Loucy (cell line): ENCODE measurements around the gene NUDT3.

Experiments
- H2AFZ ChIP-seq: fragments of 200-600 bp; sonication (generic); 2 replicates; pipeline ENCODE4 v1.6.0; 2016; ENCODE audit warnings: antibody characterized with exemption, mild to moderate bottlenecking, low read length, moderate library complexity
- H3F3A ChIP-seq: fragments of 200-600 bp; 2 replicates; pipeline ENCODE4 v1.6.0; 2016; ENCODE audit warnings: antibody characterized with exemption, low read depth, mild to moderate bottlenecking
- H3K27me3 ChIP-seq: fragments of 200-600 bp; sonication (generic); 2 replicates; pipeline ENCODE4 v1.6.1; 2014; ENCODE audit warnings: low read length, mild to moderate bottlenecking; ENCODE audit not compliant: insufficient read depth, poor library complexity, severe bottlenecking
- H3K36me3 ChIP-seq: fragments of 200-600 bp; sonication (generic); 2 replicates; pipeline ENCODE4 v1.6.1; 2016; ENCODE audit warnings: low read length; ENCODE audit not compliant: insufficient read depth
- H3K4me1 ChIP-seq: fragments of 200-600 bp; sonication (generic); 2 replicates; pipeline ENCODE4 v1.5.1; 2014; ENCODE audit warnings: low read length, mild to moderate bottlenecking; ENCODE audit not compliant: insufficient read depth, poor library complexity, severe bottlenecking
- H3K4me2 ChIP-seq: fragments of 200-600 bp; sonication (generic); 2 replicates; pipeline ENCODE4 v1.6.0; 2014; ENCODE audit warnings: antibody characterized with exemption, low read length, low read depth, mild to moderate bottlenecking; ENCODE audit not compliant: poor library complexity, severe bottlenecking
- H3K4me3 ChIP-seq: fragments of 200-600 bp; sonication (generic); 2 replicates; pipeline ENCODE4 v1.5.1; 2014; ENCODE audit warnings: low read length, mild to moderate bottlenecking, mixed read lengths; ENCODE audit not compliant: poor library complexity, severe bottlenecking
- H3K79me2 ChIP-seq: fragments of 200-600 bp; sonication (generic); 2 replicates; pipeline ENCODE4 v1.6.1; 2014; ENCODE audit warnings: low read length; ENCODE audit not compliant: insufficient read depth
- H3K9ac ChIP-seq: fragments of 200-600 bp; sonication (generic); 2 replicates; pipeline ENCODE4 v1.6.0; 2014; ENCODE audit warnings: mild to moderate bottlenecking, low read depth, low read length, moderate library complexity; ENCODE audit not compliant: poor library complexity, severe bottlenecking
- H3K9me2 ChIP-seq: fragments of 200-600 bp; sonication (generic); replicated peaks from 2 replicates; pipeline ENCODE4 v1.6.1; 2016; ENCODE audit warnings: low read depth, low read length, mixed read lengths
- H3K9me3 ChIP-seq: fragments of 200-600 bp; sonication (generic); 2 replicates; pipeline ENCODE4 v1.6.1; 2014; ENCODE audit warnings: mild to moderate bottlenecking, antibody characterized with exemption, low read length, low read depth; ENCODE audit not compliant: insufficient read depth
- H4K20me1 ChIP-seq: fragments of 200-600 bp; sonication (generic); 2 replicates; pipeline ENCODE4 v1.6.0; 2014; ENCODE audit warnings: antibody characterized with exemption, low read length, mild to moderate bottlenecking; ENCODE audit not compliant: insufficient read depth, poor library complexity, severe bottlenecking
- EZH2phosphoT487 ChIP-seq: fragments of 200-600 bp; IDR thresholded peaks from 2 replicates; pipeline ENCODE4 v1.6.1; 2018; ENCODE audit warnings: antibody characterized with exemption, mild to moderate bottlenecking, moderate library complexity, borderline replicate concordance
- TF ChIP-seq, protein P1 (sequence below): fragments of 200-600 bp; sonication (generic); conservative IDR thresholded peaks from 2 replicates; pipeline ENCODE4 v1.5.1; 2014; ENCODE audit warnings: mild to moderate bottlenecking, antibody characterized with exemption, low read length

Gene NUDT3

DNA sequence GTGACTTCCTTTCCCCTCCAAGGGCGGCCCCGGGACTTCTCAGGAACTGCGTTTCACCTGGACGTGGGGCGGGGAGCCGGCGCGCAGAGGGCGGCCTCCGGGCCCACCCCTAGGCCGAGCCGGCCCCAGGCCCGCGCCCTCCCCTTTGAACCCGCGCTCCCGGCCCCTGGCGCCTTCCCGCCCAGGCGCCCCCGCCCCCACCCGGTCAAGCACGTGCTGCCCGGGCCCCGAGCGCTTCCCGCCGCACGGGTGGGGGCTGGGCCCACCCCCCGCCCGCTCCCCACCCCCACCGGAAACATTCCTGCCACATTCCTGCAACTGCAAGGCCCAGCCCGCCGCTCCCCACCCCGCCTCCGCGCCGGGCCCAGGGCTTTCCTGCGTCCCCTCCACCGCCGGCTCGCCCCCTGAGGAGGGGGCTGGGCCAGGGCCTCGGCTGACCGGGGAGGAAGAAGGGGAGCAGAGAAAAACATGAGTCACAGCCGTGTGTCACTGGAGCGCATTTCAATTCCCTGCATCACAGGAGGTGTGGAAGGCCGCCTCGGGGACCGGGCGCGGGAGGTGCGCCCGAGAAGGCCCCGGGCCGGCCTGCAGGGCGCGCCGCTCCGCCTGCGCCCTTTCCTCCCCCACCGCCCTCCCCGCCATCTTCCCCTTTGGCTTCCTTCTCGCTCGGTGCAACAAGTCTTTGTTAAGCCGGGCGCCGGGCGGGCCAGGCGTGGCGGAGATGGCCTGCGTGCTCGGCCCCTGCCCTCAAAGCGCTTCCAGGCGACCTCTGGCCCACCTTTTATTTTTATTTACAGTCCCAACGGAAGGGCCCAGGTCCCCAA, 156.9 kb downstream of the NUDT3 start:
- Histone ChIP-seq H2AFZ (no peak overlapping the region), H3K4me2 (peak overlapping the region; percentile 84)

GRCh38 chr6:34234667-34235306, 157.7 kb downstream of the NUDT3 start:
- H3K9me2 ChIP-seq, result no peaks in the 10 kb centered on the region
- H3K79me2 ChIP-seq, result peaks cover 23% of the 10 kb centered on the region
- H2AFZ ChIP-seq, result no peak overlapping the region
- no peak overlapping the region for H3K4me2 ChIP-seq
- 0 out of 2 replicates have a peak, but pooled peaks cover 6% of the 10 kb centered on the region for H3F3A ChIP-seq
- H3K27me3 ChIP-seq, result no peaks in the 10 kb centered on the region
- no peaks in the 10 kb centered on the region for H3K9me3 ChIP-seq
- H4K20me1 ChIP-seq, result peaks cover 16% of the 10 kb centered on the region
- H3K36me3 ChIP-seq, result no peaks in the 10 kb centered on the region
- peaks cover 20% of the 10 kb centered on the region for H3K4me1 ChIP-seq
- TF ChIP-seq, protein P1, sequence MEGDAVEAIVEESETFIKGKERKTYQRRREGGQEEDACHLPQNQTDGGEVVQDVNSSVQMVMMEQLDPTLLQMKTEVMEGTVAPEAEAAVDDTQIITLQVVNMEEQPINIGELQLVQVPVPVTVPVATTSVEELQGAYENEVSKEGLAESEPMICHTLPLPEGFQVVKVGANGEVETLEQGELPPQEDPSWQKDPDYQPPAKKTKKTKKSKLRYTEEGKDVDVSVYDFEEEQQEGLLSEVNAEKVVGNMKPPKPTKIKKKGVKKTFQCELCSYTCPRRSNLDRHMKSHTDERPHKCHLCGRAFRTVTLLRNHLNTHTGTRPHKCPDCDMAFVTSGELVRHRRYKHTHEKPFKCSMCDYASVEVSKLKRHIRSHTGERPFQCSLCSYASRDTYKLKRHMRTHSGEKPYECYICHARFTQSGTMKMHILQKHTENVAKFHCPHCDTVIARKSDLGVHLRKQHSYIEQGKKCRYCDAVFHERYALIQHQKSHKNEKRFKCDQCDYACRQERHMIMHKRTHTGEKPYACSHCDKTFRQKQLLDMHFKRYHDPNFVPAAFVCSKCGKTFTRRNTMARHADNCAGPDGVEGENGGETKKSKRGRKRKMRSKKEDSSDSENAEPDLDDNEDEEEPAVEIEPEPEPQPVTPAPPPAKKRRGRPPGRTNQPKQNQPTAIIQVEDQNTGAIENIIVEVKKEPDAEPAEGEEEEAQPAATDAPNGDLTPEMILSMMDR, result no peak
- no peak for TF ChIP-seq EZH2phosphoT487
- H3K9ac ChIP-seq, result no peak overlapping the region
- H3K4me3 ChIP-seq, result no peak overlapping the region

More for the DNA sequence above, 156.9 kb downstream of the NUDT3 start:
- TF ChIP-seq EZH2phosphoT487, result no peak
- TF ChIP-seq, protein P1, result no peak
- Histone ChIP-seq H4K20me1 (peaks cover 23% of the 10 kb centered on the region), H3K4me3 (no peak overlapping the region), H3K27me3 (no peaks in the 10 kb centered on the region), H3K9ac (no peak overlapping the region), H3K4me1 (peaks cover 28% of the 10 kb centered on the region), H3F3A (0 out of 2 replicates have a peak, but pooled peaks cover 6% of the 10 kb centered on the region), H3K79me2 (peaks cover 31% of the 10 kb centered on the region), H3K36me3 (no peaks in the 10 kb centered on the region; the same call in 1 of the 2 replicates), H3K9me2 (no peaks in the 10 kb centered on the region), H3K9me3 (no peaks in the 10 kb centered on the region)

GRCh38 chr6:34233867-34234266, 158.6 kb downstream of the NUDT3 start:
- TF ChIP-seq, protein P1, result no peak
- TF ChIP-seq EZH2phosphoT487, result no peak
- peaks cover 7% of the 10 kb centered on the region for H4K20me1 ChIP-seq
- no peak overlapping the region for H3K4me3 ChIP-seq
- no peaks in the 10 kb centered on the region for H3K9me3 ChIP-seq
- H3K79me2 ChIP-seq, result peaks cover 14% of the 10 kb centered on the region
- H2AFZ ChIP-seq, result no peak overlapping the region
- peaks cover 11% of the 10 kb centered on the region for H3K4me1 ChIP-seq
- H3K4me2 ChIP-seq, result no peak overlapping the region
- H3F3A ChIP-seq, result 0 out of 2 replicates have a peak, but pooled peaks cover 6% of the 10 kb centered on the region
- no peaks in the 10 kb centered on the region for H3K36me3 ChIP-seq
- H3K9me2 ChIP-seq, result no peaks in the 10 kb centered on the region
- no peaks in the 10 kb centered on the region for H3K27me3 ChIP-seq
- no peak overlapping the region for H3K9ac ChIP-seq
